Pancreas (tissue), 10 donors: ENCODE data around the gene RBFOX1. TPM values are rescaled to one million over a fixed set of nuclear protein-coding genes. Genes with fewer than 3 reads are reported as not detected.

ENCODE experiments used
- ATAC-seq, 4 donors: fragments of 200-7000 bp; cut with Tn5 transposase; one replicate each; pipeline versions ENCODE4 v1.8.0 to v1.9.1; 2020; ENCODE audit warnings: mild to moderate bottlenecking in 4 of 4, moderate library complexity in 4 of 4
- DNase-seq, 6 donors: peaks; one replicate each; pipeline ENCODE4 v3.0.0-alpha.2; 2020
- FAIRE-seq: peaks from 2 replicates; lab custom pipeline; 2012; peaks lifted over from hg19 to GRCh38; lab: Jason Lieb, UNC
- H3K27ac ChIP-seq, 4 donors: fragments of 200-600 bp; sonication (generic); 1 replicate in 3 of 4; 2 replicates in 1 of 4; pipeline versions ENCODE4 v1.5.0 to v1.8.0; 2020
- H3K27me3 ChIP-seq, 4 donors: fragments of 200-600 bp; one replicate each; pipeline ENCODE4 v1.8.0; 2021
- H3K36me3 ChIP-seq, 3 donors: fragments of 200-600 bp; sonication (generic) in 1 of 3; one replicate each; pipeline versions ENCODE4 v1.5.0 to v1.8.0; 2020 to 2021
- H3K4me1 ChIP-seq, 3 donors: fragments of 200-600 bp; one replicate each; pipeline ENCODE4 v1.8.0; 2021
- H3K4me3 ChIP-seq, 4 donors: fragments of 200-600 bp; sonication (generic) in 2 of 4; one replicate each; pipeline versions ENCODE4 v1.5.0 to v1.8.0; 2020 to 2021
- H3K9me3 ChIP-seq, 4 donors: fragments of 200-600 bp; one replicate each; pipeline ENCODE4 v1.8.0; 2021
- WGBS, 2 donors: extraction: QIAGEN DNeasy Blood & Tissue Kit; methylation state at CpG; one replicate each; pipeline ENCODE4 v1.1.7; 2013; 5-methylcytosine and 5-hydroxymethylcytosine counted together
- intact Hi-C, 3 donors: fragments of 100-400 bp; cut with DNase I; formaldehyde crosslinking; loops; one replicate each; pipeline versions ENCODE4 v1.11.1 to v1.14.2; 2022
- polyA plus RNA-seq, 2 donors: library from polyadenylated mRNA; stranded (reverse); fragments of 200-250 nt; gene quantifications; one replicate each; pipeline ENCODE4 v1.2.3, GENCODE V29; 2013
- total RNA-seq, 6 donors: library from RNA; stranded (reverse); fragmentation: NEBNext Ultra II Directional in 4 of 6; extraction: Animal tissue kit (Norgen Biotek cat#: 25700) in 4 of 6; gene quantifications; one replicate each; pipeline versions ENCODE4 v1.2.1 to v1.2.4, GENCODE V29; 2021 to 2023
- TF ChIP-seq, protein P1 (sequence below), 4 donors: fragments of 200-600 bp; sonication (generic) in 3 of 4; IDR thresholded peaks; one replicate each; pipeline versions ENCODE4 v1.5.0 to v1.8.0; 2021; ENCODE audit warnings: antibody characterized with exemption in 4 of 4
- donor health status: healthy with polysubstance abuse.
- donor health status: DM: no; HTN: no; CAD: no; lungs with moderate emphysema.
- donor health status: DM: no; HTN: no; CAD: no.
- donor health status: control.
- donor health status: control.
- donor health status: Bipolar disorder and iron deficiency.
- donor health status: DM: yes; HTN: yes; CAD: no.
- donor health status: DM: no; HTN: no; CAD: no.
- donor health status: DM: no; HTN: no; CAD: no.
- donor health status: DM: yes; HTN: yes; CAD: no.

Gene RBFOX1
- total and polyA plus RNA-seq, 8 donors: 0.12 to 0.28 (median 0.15) TPM; not detected in 3

DNA sequence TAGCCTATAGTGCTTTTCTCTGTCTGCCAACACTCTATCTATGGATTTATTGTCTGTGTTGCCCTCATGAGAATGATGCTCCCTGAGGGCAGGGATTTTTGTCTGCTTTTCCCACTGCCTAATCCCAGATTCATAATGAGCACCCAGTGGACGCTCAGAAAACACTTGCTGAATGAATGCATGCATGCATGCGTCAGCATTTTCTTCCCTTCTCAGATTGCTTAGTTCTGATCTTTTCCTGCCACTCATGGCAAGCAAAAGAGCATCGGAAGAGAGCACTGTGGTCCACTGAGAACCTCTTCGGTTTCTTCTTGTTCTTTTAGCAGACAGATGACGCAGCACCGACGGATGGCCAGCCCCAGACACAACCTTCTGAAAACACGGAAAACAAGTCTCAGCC is 246.8 kb downstream of the RBFOX1 start:
- H3K27me3 ChIP-seq: no peaks in the 10 kb centered on the region
- H3K4me1 ChIP-seq: no peaks in the 10 kb centered on the region
- no peak for FAIRE-seq
- WGBS, 2 donors: 65 to 80% methylated on average over 8 of the region's 8 CpGs
- intact Hi-C loops: no loop called here
- H3K4me3 ChIP-seq: no peak overlapping the region
- TF ChIP-seq, protein P1, sequence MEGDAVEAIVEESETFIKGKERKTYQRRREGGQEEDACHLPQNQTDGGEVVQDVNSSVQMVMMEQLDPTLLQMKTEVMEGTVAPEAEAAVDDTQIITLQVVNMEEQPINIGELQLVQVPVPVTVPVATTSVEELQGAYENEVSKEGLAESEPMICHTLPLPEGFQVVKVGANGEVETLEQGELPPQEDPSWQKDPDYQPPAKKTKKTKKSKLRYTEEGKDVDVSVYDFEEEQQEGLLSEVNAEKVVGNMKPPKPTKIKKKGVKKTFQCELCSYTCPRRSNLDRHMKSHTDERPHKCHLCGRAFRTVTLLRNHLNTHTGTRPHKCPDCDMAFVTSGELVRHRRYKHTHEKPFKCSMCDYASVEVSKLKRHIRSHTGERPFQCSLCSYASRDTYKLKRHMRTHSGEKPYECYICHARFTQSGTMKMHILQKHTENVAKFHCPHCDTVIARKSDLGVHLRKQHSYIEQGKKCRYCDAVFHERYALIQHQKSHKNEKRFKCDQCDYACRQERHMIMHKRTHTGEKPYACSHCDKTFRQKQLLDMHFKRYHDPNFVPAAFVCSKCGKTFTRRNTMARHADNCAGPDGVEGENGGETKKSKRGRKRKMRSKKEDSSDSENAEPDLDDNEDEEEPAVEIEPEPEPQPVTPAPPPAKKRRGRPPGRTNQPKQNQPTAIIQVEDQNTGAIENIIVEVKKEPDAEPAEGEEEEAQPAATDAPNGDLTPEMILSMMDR (IDR thresholded peaks at IDR 0.05): no peak
- H3K9me3 ChIP-seq: no peaks in the 10 kb centered on the region
- no peak for ATAC-seq
- DNase-seq: no peak
- H3K27ac ChIP-seq: no peak overlapping the region
- no peaks in the 10 kb centered on the region for H3K36me3 ChIP-seq

DNA sequence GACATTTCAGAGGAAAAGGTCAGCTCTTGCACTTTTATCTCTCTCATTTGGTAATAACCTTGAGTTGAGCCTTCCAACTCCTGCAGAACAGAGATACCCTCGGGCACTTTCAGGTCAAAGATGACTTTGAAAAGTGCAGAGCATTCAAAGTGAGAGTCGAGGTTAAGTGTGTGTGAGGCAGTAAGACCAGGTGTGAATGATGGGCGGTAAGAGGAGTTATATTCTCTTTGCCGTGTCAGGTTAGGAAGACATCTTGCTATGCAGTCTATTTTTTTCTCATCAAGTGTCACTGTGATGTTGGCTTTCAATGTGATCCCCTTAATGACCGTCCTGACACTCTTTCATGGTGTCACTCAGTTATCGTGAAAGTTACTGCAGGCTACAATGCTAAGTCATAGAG is 248.5 kb downstream of the RBFOX1 start:
- 60 to 68% methylated on average over 6 of the region's 6 CpGs for whole genome bisulfite sequencing, 2 donors
- no peak overlapping the region for H3K27ac ChIP-seq
- intact Hi-C loops: no loop called here
- no peaks in the 10 kb centered on the region for H3K36me3 ChIP-seq
- FAIRE-seq (no peak), DNase-seq (no peak), ATAC-seq (no peak)
- H3K27me3 ChIP-seq: no peaks in the 10 kb centered on the region
- H3K4me3 ChIP-seq: no peak overlapping the region
- no peaks in the 10 kb centered on the region for H3K9me3 ChIP-seq
- TF ChIP-seq, protein P1 (IDR thresholded peaks at IDR 0.05): no peak
- H3K4me1 ChIP-seq: no peaks in the 10 kb centered on the region

DNA sequence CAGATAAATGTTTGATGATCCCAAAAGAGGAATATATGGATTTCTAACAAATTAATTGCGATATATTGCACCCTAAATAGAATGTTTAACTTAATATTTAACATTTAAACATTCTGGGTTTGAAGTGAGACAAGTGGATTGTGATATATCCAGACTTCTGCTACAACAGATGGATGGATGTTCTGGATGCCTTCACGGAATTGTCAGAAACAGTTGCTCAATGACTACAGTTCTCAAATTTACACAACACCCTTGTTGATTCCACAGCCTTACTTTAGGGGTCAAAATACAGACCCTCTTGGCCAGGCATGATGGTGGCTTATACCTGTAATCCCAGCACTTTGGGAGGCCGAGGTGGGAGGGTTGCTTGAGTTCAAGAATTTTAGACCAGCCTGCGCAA is 250.8 kb downstream of the RBFOX1 start:
- H3K27ac ChIP-seq: no peak overlapping the region
- FAIRE-seq: no peak
- peaks cover 0 to 5% (median 0%) of the 10 kb centered on the region in 4 donors for H3K27me3 ChIP-seq
- no peak overlapping the region for H3K4me3 ChIP-seq
- intact Hi-C loops: no loop called here
- H3K36me3 ChIP-seq: no peaks in the 10 kb centered on the region
- ATAC-seq: no peak
- no peaks in the 10 kb centered on the region for H3K4me1 ChIP-seq
- TF ChIP-seq, protein P1 (IDR thresholded peaks at IDR 0.05): no peak
- H3K9me3 ChIP-seq: no peaks in the 10 kb centered on the region
- DNase-seq: no peak
- 47 to 56% methylated on average over 4 of the region's 4 CpGs for WGBS, 2 donors

DNA sequence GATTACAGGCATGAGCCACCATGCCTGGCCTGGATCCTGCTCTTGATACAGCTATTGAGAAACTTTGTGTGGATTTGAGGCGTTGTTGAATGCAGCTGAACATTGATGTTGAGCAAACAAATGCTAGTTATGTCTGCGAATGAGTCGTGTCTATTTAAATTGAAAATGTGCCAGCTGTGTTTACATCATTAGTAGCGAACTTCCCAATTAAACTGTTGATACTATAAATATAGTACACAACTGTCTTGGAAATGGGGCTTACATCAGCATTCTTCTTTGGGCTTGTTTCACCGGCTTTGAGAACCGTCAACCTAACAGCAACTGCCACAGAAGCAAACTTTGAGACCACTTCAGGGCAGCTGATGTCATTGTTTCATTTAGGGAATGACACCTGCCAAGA is 251.9 kb downstream of the RBFOX1 start:
- intact Hi-C loops: no loop called here
- Histone ChIP-seq H3K4me3 (no peak overlapping the region), H3K36me3 (no peaks in the 10 kb centered on the region), H3K4me1 (no peaks in the 10 kb centered on the region), H3K27me3 (peaks cover 0 to 5% (median 0%) of the 10 kb centered on the region in 4 donors), H3K27ac (no peak overlapping the region), H3K9me3 (no peaks in the 10 kb centered on the region)
- FAIRE-seq (no peak), ATAC-seq (no peak), DNase-seq (no peak)
- 40 to 47% methylated on average over 6 of the region's 6 CpGs for WGBS, 2 donors
- TF ChIP-seq, protein P1 (IDR thresholded peaks at IDR 0.05): no peak

DNA sequence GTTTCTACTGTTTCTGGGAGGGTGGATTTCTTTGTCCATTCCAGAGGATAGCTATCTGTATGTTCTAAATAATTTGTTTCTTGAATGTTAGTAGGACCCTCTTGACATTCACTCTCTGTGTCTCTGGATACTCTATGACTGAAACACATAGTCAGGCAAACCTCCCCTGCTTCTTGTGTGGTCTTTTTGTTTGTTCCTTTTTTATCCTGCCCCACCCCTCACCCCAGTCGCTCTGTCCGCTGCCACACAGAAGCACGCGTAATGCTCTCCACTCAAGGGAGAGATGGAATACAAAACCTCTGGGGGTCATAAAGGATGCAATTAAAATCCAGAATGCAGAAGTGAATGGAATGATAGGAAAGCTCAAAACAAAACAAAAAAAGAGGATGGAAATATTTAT is 253.1 kb downstream of the RBFOX1 start:
- WGBS, 2 donors: 46 to 60% methylated on average over 4 of the region's 4 CpGs

More for the DNA sequence above, 253.1 kb downstream of the RBFOX1 start:
- no peak for ATAC-seq
- no peak for DNase-seq
- Histone ChIP-seq H3K9me3 (no peaks in the 10 kb centered on the region), H3K27ac (no peak overlapping the region), H3K4me3 (no peak overlapping the region), H3K4me1 (no peaks in the 10 kb centered on the region), H3K36me3 (no peaks in the 10 kb centered on the region), H3K27me3 (peaks cover 0 to 5% (median 0%) of the 10 kb centered on the region in 4 donors)
- TF ChIP-seq, protein P1 (IDR thresholded peaks at IDR 0.05): no peak
- FAIRE-seq: no peak
- intact Hi-C loops: no loop called here
